ENCODE measurements around the gene BCDIN3D. TPM values are rescaled to one million over a fixed set of nuclear protein-coding genes. Genes with fewer than 3 reads are reported as not detected.

BCDIN3D gene
- total RNA-seq, 3 donors from 2014 or later (not counting 1 experiment from before 2014, with no cell fraction given): 4.0 to 6.0 (median 4.4) TPM

- no peak for TF ChIP-seq CTCF (IDR thresholded peaks at IDR 0.05)
- 82% methylated on average over 4 of the region's 5 CpGs for WGBS (ENCODE audit: insufficient coverage)
- H3K27ac ChIP-seq (ENCODE audit: low read length): no peak overlapping the region
- Mint-ChIP-seq H3K27me3 (ENCODE audit: low read depth in 2 of 2) (peaks cover 0 to 8% of the 10 kb centered on the region in 2 donors), H3K4me3 (no peak overlapping the region), H3K4me1 (peaks cover 12 to 13% of the 10 kb centered on the region in 2 donors), H3K27ac (no peak overlapping the region), H3K9me3 (no peaks in the 10 kb centered on the region), H3K36me3 (no peaks in the 10 kb centered on the region)
- H3K36me3 ChIP-seq (ENCODE audit: control insufficient read depth, insufficient read depth, low read length): no peaks in the 10 kb centered on the region
- ATAC-seq: no peak
- H3K4me3 ChIP-seq (ENCODE audit: low read length): no peak overlapping the region
- peaks cover 9% of the 10 kb centered on the region for H3K4me1 ChIP-seq (ENCODE audit: control insufficient read depth, insufficient read depth, low read length)
- DNase-seq: no peak
- no peaks in the 10 kb centered on the region for H3K9me3 ChIP-seq (ENCODE audit: control insufficient read depth, insufficient read depth, low read length)
- H3K27me3 ChIP-seq (ENCODE audit: control insufficient read depth, insufficient read depth, low read length): no peaks in the 10 kb centered on the region
- intact Hi-C loops (cut with micrococcal nuclease): no loop called here
Observed at GRCh38 chr12:49832836-49833421, 10.0 kb downstream of the BCDIN3D start.

GRCh38 chr12:49831717-49832116, 11.2 kb downstream of the BCDIN3D start:
- Mint-ChIP-seq H3K27ac (no peak overlapping the region), H3K4me1 (peaks cover 16 to 20% of the 10 kb centered on the region in 2 donors), H3K4me3 (no peak overlapping the region), H3K9me3 (no peaks in the 10 kb centered on the region), H3K36me3 (no peaks in the 10 kb centered on the region), H3K27me3 (ENCODE audit: low read depth in 2 of 2) (peaks cover 0 to 8% of the 10 kb centered on the region in 2 donors)
- no peak overlapping the region for H3K4me3 ChIP-seq (ENCODE audit: low read length)
- H3K27ac ChIP-seq (ENCODE audit: low read length): no peak overlapping the region
- no peak for TF ChIP-seq CTCF (IDR thresholded peaks at IDR 0.05)
- ATAC-seq (no peak), DNase-seq (no peak)
- peaks cover 20% of the 10 kb centered on the region for H3K4me1 ChIP-seq (ENCODE audit: control insufficient read depth, insufficient read depth, low read length)
- H3K9me3 ChIP-seq (ENCODE audit: control insufficient read depth, insufficient read depth, low read length): no peaks in the 10 kb centered on the region
- WGBS (ENCODE audit: insufficient coverage): 89% methylated on average over 2 of the region's 2 CpGs
- H3K27me3 ChIP-seq (ENCODE audit: control insufficient read depth, insufficient read depth, low read length): no peaks in the 10 kb centered on the region
- intact Hi-C loops (cut with micrococcal nuclease): no loop called here
- H3K36me3 ChIP-seq (ENCODE audit: control insufficient read depth, insufficient read depth, low read length): no peaks in the 10 kb centered on the region

DNA sequence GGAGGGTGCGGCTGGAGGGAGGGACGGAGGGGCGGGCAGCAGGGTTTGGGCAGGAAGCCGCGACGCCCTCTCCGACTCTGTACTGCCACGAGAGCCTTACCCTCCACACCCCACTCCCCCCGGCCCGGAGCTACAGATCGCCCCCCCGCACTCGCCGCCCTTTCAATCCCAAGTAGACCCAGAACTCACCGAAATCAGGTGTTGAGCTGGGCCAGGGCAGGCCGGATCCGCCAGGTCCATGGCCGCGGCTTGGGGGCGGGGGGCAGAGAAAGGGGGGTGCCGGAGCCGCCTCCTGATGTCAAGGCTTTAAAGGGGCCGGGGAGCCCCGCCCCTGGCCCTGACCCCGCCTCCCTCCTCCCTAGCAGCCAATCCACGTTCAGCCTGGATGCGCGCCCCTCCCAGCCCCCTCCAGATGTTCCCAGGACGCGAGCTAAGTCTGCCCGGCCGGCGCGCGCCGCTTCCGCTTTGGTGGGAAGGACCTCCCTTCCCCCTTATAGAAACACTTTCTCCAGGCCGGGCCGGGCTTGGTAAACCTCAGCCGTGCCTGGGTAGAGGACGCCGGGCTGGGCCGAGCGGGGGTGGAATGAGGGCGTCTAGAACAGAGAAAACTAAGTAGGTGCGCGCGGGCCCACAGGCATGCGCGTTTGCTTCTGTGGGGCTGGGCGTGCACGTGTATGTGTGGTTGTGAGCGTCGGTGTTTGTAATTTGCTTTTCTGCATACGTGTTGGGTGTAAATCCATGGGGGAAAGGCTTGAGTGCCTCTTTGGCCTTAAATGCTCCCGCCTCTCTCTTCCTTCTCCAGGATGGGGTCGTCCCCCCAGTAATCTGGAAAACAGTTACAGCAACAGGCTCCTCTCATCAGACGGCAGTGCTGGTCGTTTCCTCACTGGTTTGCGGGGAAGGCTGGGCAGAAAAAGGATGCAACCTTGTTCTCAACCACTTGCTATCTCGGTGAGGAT, 14.5 kb downstream of the BCDIN3D start, which contains the start of gene NCKAP5L:
Gene NCKAP5L, minus strand, starts transcription at position 281 of the 959 bp plus-strand sequence. CDS start 24,369 bp downstream, outside the sequence.
- Mint-ChIP-seq H3K27me3 (ENCODE audit: low read depth in 2 of 2) (peaks cover 0 to 8% of the 10 kb centered on the region in 2 donors), H3K4me3 (peak within 1 kb of the TSS; percentile 93), H3K9me3 (no peaks in the 10 kb centered on the region), H3K4me1 (peaks cover 22 to 34% of the 10 kb centered on the region in 2 donors), H3K27ac (peak within 1 kb of the TSS; percentile 85 to 86), H3K36me3 (no peaks in the 10 kb centered on the region)
- no peaks in the 10 kb centered on the region for H3K9me3 ChIP-seq (ENCODE audit: control insufficient read depth, insufficient read depth, low read length)
- peak within 1 kb of the TSS; percentile 39 for H3K27ac ChIP-seq (ENCODE audit: low read length)
- DNase-seq (peak; percentile 90 to 96), ATAC-seq (peak; percentile 95 to 98 (median 96))
- no peaks in the 10 kb centered on the region for H3K27me3 ChIP-seq (ENCODE audit: control insufficient read depth, insufficient read depth, low read length)
- intact Hi-C loops (cut with micrococcal nuclease): loop anchor here (1.0 kb wide), 2 partner anchors 15 to 87 kb away; partner anchors contain the start of genes BCDIN3D and TMBIM6
- H3K4me3 ChIP-seq (ENCODE audit: low read length): peak within 1 kb of the TSS; percentile 48
- H3K4me1 ChIP-seq (ENCODE audit: control insufficient read depth, insufficient read depth, low read length): peaks cover 41% of the 10 kb centered on the region
- under 1% methylated on average over 59 of the region's 61 CpGs for WGBS (ENCODE audit: insufficient coverage)
- no peak for TF ChIP-seq CTCF (IDR thresholded peaks at IDR 0.05)
- H3K36me3 ChIP-seq (ENCODE audit: control insufficient read depth, insufficient read depth, low read length): no peaks in the 10 kb centered on the region
